UCSD-AML1 (cell line): Measurements from ENCODE around the gene MPST.
A peak's percentile ranks its signal among the peaks of the same experiment; 100 is the strongest.

ENCODE experiments used
- DNase-seq: peaks from one replicate; lab custom pipeline; 2025; ENCODE audit not compliant: unreplicated experiment; lab: John Stamatoyannopoulos, UW

Gene MPST

DNA sequence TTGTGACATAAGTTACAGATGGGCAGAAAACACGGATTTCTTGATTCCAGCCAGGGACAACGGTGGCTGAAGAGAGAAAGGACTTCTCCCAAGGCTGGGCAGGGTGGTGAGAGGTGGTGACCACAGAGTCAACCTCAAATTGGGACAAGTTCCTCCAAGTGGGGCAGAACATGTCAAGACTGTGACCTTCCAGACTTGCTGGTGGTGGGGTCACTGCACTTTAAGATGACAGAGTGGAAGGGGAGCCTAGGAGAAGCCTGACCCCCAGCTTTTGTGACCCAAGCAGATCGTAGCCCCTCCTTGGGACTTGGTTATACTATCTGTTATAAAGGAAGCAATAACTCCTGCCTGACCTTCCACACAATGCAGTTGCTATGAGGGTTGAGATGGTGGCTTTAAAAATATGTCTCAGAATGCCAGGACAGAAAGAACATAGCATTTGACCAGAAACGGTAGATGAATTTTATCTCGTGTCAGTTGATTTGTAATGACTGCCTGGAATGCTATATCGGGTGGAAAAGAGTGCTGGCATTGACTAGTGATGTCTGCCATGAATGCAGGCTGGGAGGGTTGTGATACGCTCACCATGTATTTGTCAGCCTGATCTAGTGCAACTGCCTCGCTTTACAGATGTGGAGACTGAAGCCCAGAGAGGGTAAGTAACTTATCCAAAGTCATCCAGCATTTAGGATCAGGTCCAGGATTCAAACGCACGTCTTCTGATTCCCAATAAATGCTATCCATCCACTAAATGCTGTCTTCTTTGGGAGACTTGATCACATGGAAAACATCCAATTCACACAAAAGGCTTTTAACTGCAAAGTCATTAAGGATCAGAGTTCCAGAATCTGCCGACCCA, 18.6 kb upstream of the MPST start:
- no peak for DNase-seq

DNA sequence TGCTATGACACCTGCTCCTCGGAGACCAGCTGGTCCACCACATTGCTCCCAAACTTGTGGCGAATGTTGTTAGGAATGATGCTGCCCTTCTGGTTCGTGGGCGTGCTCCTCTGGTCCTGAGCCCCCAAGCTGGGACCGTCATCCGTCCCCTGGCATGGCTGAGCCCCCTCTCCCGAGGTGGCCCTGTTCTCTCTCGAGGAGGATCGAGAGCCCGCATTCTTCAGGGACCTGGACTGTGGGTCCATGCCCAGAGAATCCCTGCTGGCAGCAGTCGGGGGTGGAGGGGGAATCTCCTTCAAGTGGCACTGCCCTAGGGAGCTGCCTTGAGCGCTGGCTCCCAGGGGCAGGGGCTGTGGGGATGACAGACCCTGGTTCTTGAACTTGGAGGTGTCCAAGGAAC, 17.7 kb upstream of the MPST start:
- no peak for DNase-seq

DNA sequence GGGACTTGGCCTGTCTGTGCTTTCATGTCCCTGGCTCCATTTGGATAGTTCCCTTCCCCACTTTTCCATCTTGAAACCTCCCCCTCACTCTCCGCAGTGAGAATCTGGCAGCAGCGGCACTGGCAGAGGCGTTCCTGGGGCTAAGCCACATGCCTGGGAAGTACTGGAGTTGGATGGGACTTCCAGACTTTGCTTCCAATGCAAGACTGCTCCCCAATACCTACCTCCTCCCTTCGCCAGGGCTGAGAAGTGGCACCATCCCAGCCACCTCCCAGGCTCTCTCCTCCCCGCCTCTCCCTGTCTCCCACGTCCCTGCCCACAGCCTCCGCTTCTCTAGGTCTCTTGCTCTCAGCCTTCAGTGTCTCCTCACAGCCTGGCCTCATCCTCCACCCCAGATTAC, 16.9 kb upstream of the MPST start:
- no peak for DNase-seq

DNA sequence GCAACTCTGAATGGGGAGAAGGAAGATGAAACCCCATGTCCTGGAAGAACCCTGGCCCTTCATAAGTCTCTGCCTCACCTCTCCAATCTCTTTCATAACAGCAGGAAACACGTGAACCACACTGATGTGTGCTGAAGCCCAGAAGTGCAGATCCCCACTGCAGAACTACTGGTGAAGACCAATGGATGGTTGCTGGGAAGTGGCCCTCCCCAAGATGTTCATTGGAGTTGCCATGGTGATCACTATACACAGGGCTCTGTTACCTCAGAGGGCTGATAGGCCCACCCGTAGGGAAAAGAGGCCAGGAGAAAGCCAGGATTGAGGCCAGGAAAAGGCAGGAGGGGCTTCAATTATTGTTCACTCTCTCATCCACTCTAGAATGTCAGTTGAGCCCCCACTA, 11.9 kb upstream of the MPST start:
- DNase-seq = no peak

DNA sequence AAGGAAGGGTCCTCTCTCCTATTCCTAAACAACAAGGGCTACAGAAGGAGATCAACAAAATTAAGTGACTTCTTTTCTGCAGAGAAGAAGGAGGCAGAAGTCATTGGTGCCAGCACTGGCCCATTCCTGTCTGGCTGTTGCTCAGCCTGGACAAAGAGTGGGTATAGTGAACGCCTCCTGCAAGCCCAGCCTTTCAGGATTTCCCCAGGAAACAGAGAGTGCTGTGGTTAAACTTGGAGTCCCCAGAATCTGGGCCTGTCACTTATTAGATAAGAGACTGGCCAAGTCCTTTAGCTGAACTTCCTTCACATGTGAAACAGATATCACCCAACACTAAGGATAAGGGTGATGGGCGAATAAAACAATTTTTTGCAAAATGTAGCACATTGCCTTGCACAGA, 11.2 kb upstream of the MPST start:
- peak; percentile 37 for DNase-seq

DNA sequence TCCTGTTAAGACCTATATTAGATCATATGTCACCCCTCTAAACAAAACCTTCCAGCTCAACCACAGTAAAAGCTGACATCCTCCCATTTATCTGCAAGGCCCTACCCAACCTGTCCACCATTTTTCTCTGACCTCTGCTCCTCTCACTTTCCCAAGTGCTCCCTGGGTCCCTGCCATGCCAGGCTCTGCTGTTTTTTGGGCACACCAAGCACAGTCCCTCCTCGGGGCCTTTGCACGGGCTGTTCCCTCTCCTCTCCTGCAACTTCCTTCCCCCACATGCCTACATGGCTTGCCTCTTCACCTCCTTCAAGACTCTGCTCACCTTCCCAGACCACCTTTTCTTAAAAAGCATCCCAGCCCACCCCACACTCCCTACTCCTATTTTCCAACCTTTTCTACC, 10.1 kb upstream of the MPST start:
- no peak for DNase-seq

DNA sequence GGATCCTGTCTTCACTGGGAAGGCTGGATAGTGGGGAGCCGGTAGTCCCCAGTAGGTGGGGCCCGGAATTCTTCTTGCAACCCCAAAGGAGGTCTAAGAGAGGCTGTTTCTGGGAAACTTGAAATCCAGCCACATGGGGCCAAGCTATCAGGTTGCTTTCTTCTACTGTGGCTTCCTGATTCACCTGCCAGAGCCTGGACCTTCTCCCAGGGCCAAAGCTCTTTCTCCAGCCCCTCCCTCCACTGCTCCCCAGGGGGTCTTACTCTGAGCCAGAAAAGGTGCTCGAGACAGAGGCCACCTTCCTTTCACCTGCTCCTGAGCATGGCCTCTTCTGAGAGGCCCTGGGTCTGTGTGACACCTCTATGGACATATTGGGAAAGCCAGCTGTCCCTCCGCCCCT, 9.4 kb upstream of the MPST start:
- no peak for DNase-seq

DNA sequence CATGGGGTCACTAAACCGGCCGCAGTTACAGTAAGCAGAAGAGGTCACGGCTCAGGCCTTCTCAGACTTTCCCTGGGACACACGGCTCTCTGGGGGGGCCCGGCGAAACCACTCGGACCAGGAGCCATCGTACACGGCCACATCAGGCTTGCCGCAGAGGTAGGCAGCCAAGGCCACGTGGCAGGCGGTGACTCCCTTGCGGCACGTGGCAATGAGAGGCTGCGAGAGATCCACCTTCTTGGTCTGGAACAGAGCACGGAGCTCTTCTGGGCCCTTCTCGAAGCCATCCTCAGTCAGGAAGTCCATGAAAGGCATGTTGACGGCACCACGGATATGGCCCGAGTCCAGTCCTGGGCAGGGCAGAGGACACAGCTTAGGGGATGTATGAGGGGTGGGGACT, 8.6 kb upstream of the MPST start:
- no peak for DNase-seq

DNA sequence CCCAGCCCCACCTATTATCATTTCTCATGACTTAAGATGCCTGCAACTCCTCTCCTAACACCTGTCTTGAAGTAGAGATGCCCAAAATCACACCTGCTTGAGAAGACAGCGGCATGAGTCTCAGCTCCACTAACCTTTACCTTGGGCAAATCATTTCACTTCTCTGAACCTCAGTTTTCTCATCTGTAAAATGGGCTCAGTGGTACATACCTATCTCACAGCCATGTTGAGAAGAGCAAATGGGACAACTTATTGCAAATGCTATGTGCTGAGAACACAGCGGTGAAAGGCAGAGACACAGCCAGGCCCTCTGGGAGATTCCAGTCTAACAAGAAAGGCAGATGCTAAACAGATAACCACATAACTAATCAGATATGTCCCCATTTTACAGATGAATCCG, 8.1 kb upstream of the MPST start:
- no peak for DNase-seq

DNA sequence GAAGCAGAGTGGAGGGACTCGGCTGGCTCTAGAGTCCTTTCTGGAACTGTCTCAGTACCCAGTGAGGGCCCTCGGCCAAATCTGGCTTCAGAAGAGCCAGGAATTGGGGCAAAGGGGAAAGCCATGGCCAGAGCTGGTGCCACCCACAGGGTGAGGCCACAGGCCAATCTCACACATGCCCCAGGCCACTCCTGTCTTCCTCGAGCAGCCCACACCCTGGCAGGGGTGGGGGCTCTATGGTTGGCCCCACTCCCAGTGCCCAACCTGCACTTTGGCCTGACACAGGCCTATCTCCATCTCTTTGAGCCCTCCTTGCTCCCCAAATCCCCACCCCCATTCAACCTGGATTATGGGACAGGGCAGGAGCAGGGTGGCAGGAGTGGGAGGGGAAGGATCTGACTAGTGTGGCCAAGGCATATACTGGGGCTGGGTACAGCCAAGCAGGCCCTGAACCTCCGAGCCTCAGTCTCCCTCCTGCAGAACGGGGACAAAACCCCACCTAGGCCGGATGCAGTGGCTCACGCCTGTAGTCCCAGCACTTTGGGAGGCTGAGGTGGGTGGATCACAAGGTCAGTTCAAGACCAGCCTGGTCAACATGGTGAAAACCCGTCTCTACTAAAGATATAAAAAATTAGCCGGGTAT, 7.2 kb upstream of the MPST start:
- no peak for DNase-seq

DNA sequence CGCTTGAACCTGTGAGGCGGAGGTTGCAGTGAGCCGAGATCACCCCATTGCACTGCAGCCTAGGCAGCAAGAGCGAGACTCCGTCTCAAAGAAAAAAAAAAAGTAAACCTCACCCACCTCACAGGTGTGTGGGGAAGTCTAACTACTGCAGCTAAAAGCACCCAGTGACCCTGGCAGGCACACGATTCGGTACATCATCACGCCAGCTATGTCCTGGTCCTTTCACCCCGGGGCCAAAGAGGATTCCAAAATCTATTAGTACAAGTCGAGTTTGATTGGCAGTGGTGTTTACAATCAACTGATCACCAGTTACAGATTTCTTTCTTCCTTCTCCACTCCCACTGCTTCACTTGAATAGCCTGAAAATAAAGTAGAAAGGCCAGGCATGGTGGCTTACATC, 6.6 kb upstream of the MPST start:
- no peak for DNase-seq

DNA sequence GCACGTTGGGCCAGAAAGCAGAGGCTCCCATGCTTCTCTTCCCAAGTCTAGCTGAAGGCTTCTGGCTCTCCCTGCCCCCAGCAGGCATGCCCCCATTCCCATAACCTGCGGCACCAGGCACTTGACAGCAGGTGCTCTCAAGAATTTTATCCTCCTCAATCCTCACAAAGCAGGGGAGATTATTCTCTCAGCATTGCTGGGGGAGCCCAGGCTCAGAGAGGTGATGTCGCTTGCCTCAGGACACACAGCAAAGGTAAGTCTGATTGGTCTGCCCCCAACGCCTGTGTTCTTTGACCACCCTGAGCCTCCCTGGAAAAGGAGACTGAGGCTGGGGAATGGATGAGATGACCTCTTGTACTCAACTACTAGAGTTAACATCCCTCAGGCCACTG, 5.1 kb upstream of the MPST start:
- DNase-seq = no peak

DNA sequence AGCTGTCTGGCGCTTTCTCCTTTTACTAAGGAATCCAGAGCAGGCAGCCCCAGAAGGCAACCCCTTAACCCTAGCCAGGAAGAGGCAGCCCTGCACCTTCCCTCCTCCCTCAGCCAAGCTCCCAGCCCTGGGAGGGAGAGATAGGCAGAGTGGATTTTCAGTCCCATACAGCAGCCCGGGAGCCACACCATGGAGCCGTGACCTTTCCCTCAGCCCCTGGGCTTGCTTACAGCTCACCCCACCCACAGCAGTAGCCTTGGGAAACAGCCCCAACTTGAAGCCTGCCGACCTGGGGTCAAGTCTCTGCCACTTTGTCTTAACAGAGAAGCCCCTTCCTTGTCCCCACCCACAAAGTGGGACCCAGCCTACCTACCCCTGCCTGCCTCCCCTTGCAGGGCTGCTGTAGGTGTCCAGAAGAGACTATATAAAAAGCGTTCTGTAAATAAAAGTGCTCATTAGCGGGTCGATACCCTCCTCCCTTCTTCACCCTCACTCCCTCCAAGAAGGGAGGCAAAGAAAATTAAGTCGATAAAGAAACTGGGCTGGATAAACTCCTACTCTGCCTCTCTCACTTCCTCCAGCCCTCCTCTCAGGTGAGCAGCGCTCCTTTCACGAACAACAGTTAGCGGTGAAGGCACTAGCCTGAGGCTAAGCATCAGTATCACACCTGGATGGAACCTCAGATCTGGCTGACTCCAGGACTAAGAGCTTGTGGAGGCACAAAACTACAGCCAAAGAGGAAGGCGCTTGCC, 4.5 kb upstream of the MPST start:
- no peak for DNase-seq

DNA sequence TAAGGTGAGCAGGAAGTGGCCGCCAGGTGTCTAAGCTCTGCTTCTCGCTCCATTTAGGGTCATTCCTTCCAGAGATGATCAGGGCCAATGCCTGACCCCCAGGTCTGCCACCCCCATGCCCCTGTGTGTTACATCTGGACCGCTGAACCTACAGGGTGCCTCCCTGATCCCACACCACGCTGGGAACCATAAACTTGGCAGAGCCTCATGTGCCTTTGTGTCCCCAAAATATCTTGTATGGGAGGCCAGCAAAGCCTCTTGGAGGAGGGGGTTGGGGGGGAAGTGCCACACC, 4.0 kb upstream of the MPST start:
- DNase-seq = no peak

DNA sequence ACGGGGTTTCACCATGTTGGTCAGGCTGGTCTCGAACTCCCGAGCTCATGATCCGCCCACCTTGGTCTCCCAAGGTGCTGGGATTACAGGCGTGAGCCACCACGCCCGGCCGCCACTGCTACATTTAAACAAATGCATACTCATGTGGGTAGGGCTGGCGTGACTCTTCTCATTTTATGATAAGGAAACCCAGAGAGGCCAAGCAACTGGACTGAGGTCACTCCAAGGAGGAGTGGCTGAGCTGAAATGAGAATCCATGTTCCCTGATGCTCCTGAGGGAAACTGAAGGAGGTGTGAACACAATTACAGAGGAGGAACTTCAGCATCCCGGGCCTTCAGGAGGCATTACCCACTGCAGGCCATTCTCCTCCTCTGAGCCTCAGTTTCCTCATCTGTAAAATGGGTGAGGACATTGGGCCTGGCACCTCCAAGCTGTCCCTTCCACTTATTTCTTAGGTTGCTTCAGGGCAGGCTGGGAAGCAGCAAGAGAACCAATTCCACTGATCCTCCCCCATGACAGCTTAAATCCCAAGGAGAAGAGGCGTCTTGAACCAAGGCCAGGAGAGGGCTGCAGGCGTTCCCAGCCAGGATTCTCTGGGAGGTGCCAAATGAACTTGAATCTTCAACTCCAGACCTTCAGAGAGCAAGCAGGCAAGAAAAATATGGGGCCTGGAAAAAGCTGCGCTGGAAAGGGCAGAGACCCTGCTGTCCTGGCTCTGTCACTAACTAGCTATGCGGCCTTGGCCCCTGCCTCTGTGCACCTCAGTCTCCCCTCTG, 3.2 kb upstream of the MPST start:
- no peak for DNase-seq

DNA sequence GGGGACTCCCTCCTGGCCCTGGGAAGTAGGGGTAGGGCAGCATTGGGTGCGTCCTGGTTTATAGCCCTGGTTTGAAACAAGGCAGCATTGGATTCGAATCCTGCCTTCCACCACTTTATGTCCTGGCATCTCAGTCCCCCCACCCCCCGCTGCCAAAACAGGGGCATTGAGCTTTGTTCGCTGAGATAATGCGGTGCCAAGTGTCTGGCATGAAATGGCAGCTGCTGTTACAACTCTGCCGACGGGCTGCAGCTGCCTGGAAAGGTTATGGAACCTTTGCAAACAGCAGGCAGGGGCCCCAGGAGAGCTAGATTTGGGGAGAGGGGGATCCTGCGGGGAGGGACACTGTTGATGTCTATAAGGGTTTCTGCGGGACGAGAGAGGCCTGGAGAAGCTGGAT, 2.2 kb upstream of the MPST start:
- DNase-seq = no peak

DNA sequence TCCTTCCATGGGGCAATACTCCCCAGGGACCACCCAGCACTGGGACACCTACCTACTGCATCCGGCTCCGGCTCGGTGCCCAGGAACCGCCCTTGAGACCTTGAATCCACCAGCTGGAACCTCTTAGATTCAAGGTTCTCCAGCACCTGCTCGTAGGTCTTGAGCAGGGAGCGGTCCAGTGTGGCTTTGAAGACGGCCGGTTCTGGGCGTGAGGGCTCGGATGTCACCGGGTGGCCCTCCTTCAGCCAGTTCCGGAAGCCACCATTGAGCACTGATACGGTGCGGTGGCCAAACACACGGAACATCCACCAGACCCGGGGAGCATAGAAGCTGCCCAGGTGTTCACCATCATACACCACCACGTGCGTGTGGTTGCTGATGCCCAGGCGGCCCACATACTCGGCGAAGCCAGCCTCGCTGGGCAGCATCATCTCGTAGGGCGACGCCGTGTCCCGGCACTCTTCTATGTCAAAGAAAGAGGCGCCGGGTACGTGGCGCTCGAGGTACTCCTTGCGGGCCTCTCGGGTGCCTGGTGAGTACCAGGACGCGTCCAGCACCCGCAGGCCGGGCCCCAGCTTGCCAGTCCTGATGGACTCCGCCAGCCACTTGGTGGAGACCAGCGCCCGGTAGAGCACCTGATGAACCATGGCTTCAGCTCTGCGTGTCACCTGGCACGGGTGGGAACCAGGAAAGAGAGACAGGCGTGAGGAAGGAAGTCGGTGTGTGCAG, 1.3 kb upstream of the MPST start:
- DNase-seq = no peak

DNA sequence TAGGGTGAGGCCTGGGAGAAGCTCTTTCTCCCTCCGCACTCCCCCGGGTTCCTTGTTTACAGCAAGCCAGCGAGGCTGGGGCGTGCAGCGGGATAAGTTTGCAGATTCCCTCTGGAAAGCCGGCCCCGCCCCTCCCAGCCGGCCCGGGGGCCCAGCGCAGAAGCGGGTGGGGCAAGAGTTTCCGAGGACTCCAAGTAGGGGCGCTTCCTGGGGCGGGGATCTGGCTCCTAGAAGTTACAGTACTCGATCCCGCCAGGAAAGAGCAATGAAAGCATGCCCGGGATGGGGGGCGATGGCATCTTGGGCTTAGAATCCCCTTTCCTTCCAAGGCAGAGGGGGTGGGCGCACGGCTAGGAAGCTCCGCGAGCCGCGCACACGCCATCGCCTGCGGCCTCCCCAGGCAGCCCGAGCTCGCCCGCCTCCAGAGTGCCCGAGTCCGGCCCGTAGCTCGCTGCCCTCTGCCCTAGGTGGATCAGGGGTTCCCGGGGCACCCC, 680 bp upstream of the MPST start:
- DNase-seq = no peak

DNA sequence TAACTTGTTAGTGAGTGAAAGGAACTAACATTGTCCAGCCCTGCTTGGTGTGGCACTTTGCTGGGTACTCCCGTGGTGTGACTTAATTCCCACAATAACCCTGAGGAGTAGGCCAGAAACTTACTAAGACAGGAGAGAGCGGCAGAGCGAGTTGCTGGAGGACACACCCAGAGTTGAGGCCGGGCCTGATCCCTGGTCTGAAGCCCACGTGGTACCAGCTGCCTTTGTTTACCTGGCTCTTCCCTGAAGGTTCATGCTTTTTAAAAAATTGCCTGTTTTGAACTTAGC, 594 bp downstream of the MPST start:
- DNase-seq = no peak

DNA sequence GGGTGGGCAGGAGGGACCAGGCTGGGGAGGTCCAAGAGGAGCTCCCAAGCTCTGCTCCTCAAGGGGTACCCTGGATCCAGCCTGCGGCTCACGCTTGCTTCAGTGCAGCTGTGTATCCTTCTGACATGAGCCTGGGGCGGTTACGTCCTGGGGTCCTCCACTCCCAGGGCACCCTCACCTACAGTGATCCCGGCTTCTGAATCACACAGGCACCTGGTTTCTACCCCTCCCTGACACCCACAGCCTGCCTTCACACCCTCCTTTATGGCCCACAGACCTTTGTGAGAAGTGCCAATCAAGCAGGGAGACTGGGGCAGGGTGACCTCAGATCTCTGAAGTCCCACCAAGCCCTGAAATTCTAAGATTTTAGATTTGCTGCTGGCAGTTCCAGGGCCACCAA, 1.5 kb downstream of the MPST start:
- no peak for DNase-seq
